Measurements from ENCODE around the gene DHRSX.

DNA sequence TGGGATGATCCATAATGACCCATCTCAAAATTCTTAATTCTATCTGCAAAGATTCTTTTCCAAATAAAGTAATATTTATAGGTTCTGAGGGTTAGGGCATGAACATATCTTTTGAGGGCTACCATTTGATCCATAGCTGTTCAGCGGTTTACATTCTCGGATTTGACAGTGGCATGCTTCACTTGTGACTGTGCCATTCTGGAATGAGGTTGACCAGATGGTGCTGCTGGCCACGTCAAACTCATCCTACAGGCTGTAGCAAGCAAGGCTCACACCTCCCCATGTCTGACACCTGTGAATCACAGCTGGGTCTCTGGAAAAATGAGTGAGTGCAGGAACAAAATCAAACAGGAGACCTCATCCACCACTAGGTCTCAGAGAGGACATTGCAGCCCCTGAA is 280.5 kb downstream of the DHRSX start:
- TF ChIP-seq ZNF274 (IDR thresholded peaks at IDR 0.05; ENCODE audit: low read depth, low read length) (no peak), YY1 (IDR thresholded peaks at IDR 0.05; ENCODE audit: insufficient read depth, insufficient read length) (no peak)
